KMS-11 (cell line): ENCODE data around the gene DSCAML1.

ENCODE experiments used
- H2AFZ ChIP-seq: fragments of 200-600 bp; sonication (generic); 2 replicates; pipeline ENCODE4 v1.6.1; 2016; ENCODE audit warnings: antibody characterized with exemption, mixed run types, low read depth
- H3K27ac ChIP-seq: fragments of 200-600 bp; sonication (generic); 2 replicates; pipeline ENCODE4 v1.6.1; 2016; ENCODE audit warnings: mild to moderate bottlenecking, mixed run types
- H3K27me3 ChIP-seq: fragments of 200-600 bp; sonication (generic); 2 replicates; pipeline ENCODE4 v1.6.1; 2017; ENCODE audit warnings: mild to moderate bottlenecking, low read depth, mixed run types, moderate library complexity; ENCODE audit not compliant: insufficient read depth
- H3K36me3 ChIP-seq: fragments of 200-600 bp; sonication (generic); 2 replicates; pipeline ENCODE4 v1.6.1; 2017; ENCODE audit warnings: mild to moderate bottlenecking, mixed run types; ENCODE audit not compliant: insufficient read depth
- H3K4me1 ChIP-seq: fragments of 200-600 bp; sonication (generic); 2 replicates; pipeline ENCODE4 v1.6.1; 2016; ENCODE audit warnings: mild to moderate bottlenecking, low read depth, mixed run types; ENCODE audit not compliant: poor library complexity, severe bottlenecking
- H3K4me2 ChIP-seq: fragments of 200-600 bp; sonication (generic); 2 replicates; pipeline ENCODE4 v1.7.0; 2016; ENCODE audit warnings: mild to moderate bottlenecking, mixed run types
- H3K4me3 ChIP-seq: fragments of 200-600 bp; sonication (generic); IDR thresholded peaks from 2 replicates; pipeline ENCODE4 v1.6.1; 2017; ENCODE audit warnings: low read depth, low read length, mixed read lengths; ENCODE audit not compliant: insufficient read depth
- H3K79me2 ChIP-seq: fragments of 200-600 bp; sonication (generic); 2 replicates; pipeline ENCODE4 v1.6.1; 2016; ENCODE audit warnings: low read depth, mixed run types; ENCODE audit not compliant: insufficient read depth
- H3K9ac ChIP-seq: fragments of 200-600 bp; sonication (generic); 2 replicates; pipeline ENCODE4 v1.6.1; 2016; ENCODE audit warnings: mild to moderate bottlenecking, mixed run types
- H4K20me1 ChIP-seq: fragments of 200-600 bp; sonication (generic); 2 replicates; pipeline ENCODE4 v1.6.1; 2016; ENCODE audit warnings: mild to moderate bottlenecking, mixed run types; ENCODE audit not compliant: insufficient read depth
- TF ChIP-seq, protein P1 (sequence below): fragments of 200-600 bp; sonication (generic); conservative IDR thresholded peaks from 2 replicates; pipeline ENCODE4 v1.6.1; 2017; ENCODE audit warnings: low read depth, mild to moderate bottlenecking, antibody characterized with exemption, low read length, moderate library complexity, mixed read lengths

Gene DSCAML1

DNA sequence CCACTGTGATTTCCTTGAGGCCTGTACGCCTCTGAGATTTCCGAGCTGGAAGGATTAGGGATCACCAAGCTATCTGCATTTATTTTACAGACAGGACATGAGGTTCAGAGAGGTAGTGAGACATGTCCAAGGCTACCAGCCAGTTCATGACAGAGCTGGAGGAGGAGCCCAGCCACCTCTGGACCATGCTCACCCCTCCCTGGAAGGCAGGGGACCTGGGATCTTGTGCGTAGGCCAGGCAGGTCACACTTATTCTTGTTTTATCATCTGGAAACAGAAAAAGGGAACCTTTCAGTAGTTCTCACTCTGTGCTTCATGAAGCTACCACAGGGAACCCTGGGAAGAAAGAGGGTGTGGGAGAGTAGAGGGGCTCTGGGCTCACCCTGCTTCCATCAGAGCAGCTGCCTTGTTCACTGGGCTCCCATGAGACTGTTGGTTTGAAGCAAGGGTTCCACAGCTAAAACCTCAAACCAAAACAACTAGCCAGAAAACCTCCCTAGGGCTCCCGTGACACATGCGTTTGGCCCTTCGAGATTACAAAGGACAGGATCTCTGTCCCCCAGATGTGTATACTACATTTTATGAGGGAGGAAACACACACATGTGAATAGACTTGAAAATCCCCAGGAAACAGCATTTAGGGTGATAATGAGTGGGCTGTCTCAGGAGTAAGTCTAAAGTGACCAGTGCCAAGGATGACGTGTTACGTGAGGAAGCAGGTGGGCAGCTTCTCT, 106.4 kb downstream of the DSCAML1 start:
- no peak overlapping the region for H2AFZ ChIP-seq
- no peaks in the 10 kb centered on the region for H3K36me3 ChIP-seq
- TF ChIP-seq, protein P1, sequence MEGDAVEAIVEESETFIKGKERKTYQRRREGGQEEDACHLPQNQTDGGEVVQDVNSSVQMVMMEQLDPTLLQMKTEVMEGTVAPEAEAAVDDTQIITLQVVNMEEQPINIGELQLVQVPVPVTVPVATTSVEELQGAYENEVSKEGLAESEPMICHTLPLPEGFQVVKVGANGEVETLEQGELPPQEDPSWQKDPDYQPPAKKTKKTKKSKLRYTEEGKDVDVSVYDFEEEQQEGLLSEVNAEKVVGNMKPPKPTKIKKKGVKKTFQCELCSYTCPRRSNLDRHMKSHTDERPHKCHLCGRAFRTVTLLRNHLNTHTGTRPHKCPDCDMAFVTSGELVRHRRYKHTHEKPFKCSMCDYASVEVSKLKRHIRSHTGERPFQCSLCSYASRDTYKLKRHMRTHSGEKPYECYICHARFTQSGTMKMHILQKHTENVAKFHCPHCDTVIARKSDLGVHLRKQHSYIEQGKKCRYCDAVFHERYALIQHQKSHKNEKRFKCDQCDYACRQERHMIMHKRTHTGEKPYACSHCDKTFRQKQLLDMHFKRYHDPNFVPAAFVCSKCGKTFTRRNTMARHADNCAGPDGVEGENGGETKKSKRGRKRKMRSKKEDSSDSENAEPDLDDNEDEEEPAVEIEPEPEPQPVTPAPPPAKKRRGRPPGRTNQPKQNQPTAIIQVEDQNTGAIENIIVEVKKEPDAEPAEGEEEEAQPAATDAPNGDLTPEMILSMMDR = no peak
- H3K4me3 ChIP-seq = no peak overlapping the region
- no peaks in the 10 kb centered on the region for H3K4me1 ChIP-seq
- H3K27ac ChIP-seq = no peak overlapping the region
- no peaks in the 10 kb centered on the region for H3K27me3 ChIP-seq
- no peak overlapping the region for H3K4me2 ChIP-seq
- no peaks in the 10 kb centered on the region for H3K79me2 ChIP-seq
- H4K20me1 ChIP-seq = no peaks in the 10 kb centered on the region
- H3K9ac ChIP-seq = no peak overlapping the region

DNA sequence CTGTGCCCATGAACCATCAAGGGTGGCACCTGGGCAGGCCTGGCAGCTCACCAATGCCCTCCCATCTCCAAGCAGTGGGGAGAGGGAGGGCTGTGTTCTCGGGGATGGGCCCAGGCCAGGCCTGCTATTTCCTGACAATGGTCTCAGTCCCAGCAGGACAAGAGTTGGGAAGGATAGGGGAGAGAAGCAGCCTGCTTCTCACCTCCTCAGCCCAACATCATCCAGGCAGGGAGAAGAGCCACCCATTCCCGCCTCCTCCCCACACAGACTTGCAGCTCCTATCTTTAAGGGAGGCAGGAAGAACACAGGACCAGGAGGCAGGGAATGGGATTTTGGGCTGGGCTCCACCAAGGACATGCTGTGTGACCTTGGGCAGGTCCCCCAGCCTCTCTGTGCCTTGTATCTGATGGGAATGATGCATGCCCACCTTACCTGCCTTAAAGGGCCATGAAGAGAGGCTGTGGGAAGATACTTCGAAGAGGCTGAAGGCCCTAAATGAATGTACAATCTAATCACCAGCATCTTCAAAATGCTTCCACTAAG, 108.7 kb downstream of the DSCAML1 start:
- Histone ChIP-seq H2AFZ (no peak overlapping the region), H3K27ac (no peak overlapping the region), H3K27me3 (no peaks in the 10 kb centered on the region), H3K79me2 (no peaks in the 10 kb centered on the region), H3K4me3 (no peak overlapping the region), H3K9ac (no peak overlapping the region), H4K20me1 (no peaks in the 10 kb centered on the region), H3K4me2 (no peak overlapping the region), H3K4me1 (no peaks in the 10 kb centered on the region), H3K36me3 (no peaks in the 10 kb centered on the region)
- TF ChIP-seq, protein P1 = no peak

DNA sequence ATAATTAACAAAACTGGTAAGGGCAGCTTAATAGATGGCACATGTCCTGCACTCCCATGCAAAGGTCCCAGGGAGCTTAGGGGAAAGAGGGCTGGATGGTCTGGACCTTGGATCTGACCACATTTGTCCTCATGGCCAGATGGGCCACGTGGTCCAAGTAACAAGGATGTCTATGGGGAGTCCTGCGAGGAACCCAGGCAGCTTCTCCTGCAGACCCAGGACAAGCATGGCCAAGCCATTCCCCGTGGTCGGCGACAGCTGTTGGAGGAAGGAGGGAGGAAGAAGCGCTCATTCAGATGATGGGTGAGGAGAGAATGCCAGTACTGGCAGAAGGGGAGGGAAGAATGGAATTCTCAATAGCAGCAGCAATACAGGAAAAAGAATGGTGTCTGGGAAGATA, 109.2 kb downstream of the DSCAML1 start:
- no peaks in the 10 kb centered on the region for H3K4me1 ChIP-seq
- TF ChIP-seq, protein P1 = no peak
- H3K9ac ChIP-seq = no peak overlapping the region
- H3K4me3 ChIP-seq = no peak overlapping the region
- H3K27me3 ChIP-seq = no peaks in the 10 kb centered on the region
- H2AFZ ChIP-seq = no peak overlapping the region
- no peaks in the 10 kb centered on the region for H3K79me2 ChIP-seq
- H4K20me1 ChIP-seq = no peaks in the 10 kb centered on the region
- no peaks in the 10 kb centered on the region for H3K36me3 ChIP-seq
- no peak overlapping the region for H3K4me2 ChIP-seq
- no peak overlapping the region for H3K27ac ChIP-seq

DNA sequence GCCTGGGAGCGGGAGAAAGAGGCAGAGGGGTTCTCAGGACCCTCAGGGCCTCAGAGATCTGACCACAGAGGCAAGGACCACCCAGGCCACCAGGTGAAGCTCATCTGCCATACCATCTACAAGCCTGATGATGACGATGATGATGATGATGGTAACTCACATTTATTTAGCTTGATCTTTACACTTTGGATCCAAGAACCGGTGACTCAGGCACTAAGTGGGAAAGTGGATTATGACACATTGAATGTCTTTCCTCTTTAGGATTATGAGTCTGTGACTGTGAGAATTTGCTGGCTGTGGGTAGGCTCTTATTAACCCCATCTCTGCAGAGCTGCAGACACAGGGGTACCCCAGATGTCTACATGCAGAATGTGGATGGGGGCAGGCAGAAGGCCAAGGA, 110.3 kb downstream of the DSCAML1 start:
- no peak overlapping the region for H3K4me3 ChIP-seq
- H3K4me2 ChIP-seq = no peak overlapping the region
- no peaks in the 10 kb centered on the region for H3K27me3 ChIP-seq
- H3K27ac ChIP-seq = no peak overlapping the region
- no peaks in the 10 kb centered on the region for H3K79me2 ChIP-seq
- H3K4me1 ChIP-seq = no peaks in the 10 kb centered on the region
- H3K9ac ChIP-seq = no peak overlapping the region
- no peaks in the 10 kb centered on the region for H4K20me1 ChIP-seq
- no peaks in the 10 kb centered on the region for H3K36me3 ChIP-seq
- no peak overlapping the region for H2AFZ ChIP-seq
- TF ChIP-seq, protein P1 = no peak
